Measurements from ENCODE around the gene COCH.

Gene COCH

DNA sequence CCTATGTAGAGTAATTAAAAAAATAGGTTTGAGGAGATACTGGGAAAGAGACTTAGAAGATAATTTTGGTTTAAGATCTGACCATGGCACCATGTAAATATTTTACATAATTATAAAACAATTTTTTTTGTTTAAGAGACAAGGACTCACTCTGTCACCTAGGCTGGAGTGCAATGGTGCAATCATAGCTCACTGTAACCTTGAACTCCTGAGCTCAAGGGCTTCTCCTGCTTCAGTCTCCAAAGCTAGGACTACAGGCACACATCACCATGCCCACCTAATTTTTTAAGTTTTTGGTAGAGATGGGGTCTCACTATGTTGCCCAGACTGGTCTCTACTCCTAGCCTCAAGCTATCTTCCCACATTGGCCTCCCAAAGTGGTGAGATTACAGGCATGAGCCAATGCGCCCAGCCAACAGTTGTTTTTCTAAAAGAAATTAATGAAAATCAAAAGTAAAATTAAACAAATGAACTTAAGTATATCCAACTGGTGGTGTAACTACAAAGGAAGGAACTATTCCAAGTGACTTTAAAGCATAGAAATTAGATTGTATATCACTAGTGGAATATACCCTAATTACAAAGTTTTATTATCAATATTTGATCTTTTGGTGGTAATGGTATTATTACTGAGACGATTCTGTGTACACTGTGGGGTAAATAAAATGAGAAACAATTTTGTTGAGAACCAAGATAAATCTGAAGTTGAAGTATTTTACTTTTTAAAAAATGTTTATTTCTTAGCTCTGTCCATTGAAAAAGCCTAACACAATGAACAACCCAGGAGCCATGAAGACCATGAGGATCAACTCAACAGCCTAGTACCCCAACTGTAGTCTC, 29.1 kb downstream of the COCH start:
- Histone ChIP-seq H3K4me2 (ENCODE audit: low read depth, low read length, poor library complexity, severe bottlenecking) (no peak overlapping the region), H3K9ac (ENCODE audit: low read depth, low read length, poor library complexity, severe bottlenecking) (no peak overlapping the region), H3F3A (ENCODE audit: low read depth) (no peaks in the 10 kb centered on the region), H3K4me3 (ENCODE audit: low read length, poor library complexity, severe bottlenecking) (no peak overlapping the region), H3K36me3 (ENCODE audit: insufficient read depth, low read length) (peaks cover 50% of the 10 kb centered on the region), H3K79me2 (ENCODE audit: insufficient read depth, low read length) (no peaks in the 10 kb centered on the region), H3K27me3 (ENCODE audit: insufficient read depth, low read length, poor library complexity, severe bottlenecking) (no peaks in the 10 kb centered on the region), H3K4me1 (ENCODE audit: insufficient read depth, low read length, poor library complexity, severe bottlenecking) (no peaks in the 10 kb centered on the region), H2AFZ (ENCODE audit: low read length) (no peak overlapping the region), H3K9me2 (replicated peaks; ENCODE audit: low read depth, low read length) (no peaks in the 10 kb centered on the region), H3K9me3 (ENCODE audit: insufficient read depth, low read depth, low read length) (no peaks in the 10 kb centered on the region), H4K20me1 (ENCODE audit: insufficient read depth, low read length, poor library complexity, severe bottlenecking) (peaks cover 3% of the 10 kb centered on the region)
- TF ChIP-seq, protein P1, sequence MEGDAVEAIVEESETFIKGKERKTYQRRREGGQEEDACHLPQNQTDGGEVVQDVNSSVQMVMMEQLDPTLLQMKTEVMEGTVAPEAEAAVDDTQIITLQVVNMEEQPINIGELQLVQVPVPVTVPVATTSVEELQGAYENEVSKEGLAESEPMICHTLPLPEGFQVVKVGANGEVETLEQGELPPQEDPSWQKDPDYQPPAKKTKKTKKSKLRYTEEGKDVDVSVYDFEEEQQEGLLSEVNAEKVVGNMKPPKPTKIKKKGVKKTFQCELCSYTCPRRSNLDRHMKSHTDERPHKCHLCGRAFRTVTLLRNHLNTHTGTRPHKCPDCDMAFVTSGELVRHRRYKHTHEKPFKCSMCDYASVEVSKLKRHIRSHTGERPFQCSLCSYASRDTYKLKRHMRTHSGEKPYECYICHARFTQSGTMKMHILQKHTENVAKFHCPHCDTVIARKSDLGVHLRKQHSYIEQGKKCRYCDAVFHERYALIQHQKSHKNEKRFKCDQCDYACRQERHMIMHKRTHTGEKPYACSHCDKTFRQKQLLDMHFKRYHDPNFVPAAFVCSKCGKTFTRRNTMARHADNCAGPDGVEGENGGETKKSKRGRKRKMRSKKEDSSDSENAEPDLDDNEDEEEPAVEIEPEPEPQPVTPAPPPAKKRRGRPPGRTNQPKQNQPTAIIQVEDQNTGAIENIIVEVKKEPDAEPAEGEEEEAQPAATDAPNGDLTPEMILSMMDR (conservative IDR thresholded peaks at IDR 0.05; ENCODE audit: low read length), result no peak
- no peak for TF ChIP-seq EZH2phosphoT487 (IDR thresholded peaks at IDR 0.05; ENCODE audit: borderline replicate concordance)

DNA sequence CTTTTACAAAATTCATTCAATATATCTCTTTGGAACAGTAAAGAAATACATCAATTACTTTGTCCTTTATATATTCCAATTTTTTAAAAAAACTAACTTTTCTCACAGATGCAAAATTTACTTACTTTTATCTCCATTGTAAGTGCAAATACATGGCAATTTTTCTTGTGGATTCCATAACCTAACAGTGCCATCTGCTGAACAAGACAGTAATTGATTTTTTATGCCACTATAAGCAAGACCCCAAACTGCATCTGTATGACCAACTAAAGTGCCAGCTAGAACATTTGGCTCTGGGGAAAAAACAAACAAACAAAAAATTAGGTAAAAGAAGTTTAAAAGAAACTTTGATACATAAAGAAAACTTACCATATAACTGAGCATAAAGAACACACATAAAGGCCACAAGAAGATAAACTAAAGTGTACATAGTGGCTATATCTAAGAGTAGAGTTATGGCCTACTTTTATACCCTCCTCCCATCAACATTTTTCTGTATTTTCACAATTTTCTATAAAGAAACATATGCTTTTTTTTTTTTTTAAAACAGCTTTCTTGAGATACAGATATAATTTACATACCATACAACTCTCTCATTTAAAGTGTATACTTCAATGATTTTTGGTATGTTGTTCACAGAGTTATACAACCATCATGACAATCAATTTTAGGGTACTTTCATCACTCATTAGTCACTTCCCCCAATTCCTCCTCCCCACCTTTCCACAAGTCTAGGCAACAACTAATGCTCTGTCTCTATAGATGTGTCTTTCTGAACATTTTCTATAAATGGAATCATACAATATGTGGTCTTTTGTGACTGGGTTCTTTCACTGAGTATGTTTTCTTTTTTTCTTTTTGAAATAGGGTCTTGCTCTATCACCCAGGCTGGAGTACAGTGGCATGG, 32.6 kb downstream of the COCH start:
- no peaks in the 10 kb centered on the region for H3K9me2 ChIP-seq (replicated peaks; ENCODE audit: low read depth, low read length)
- H3K36me3 ChIP-seq (ENCODE audit: insufficient read depth, low read length), result peaks cover 77% of the 10 kb centered on the region
- no peaks in the 10 kb centered on the region for H3K4me1 ChIP-seq (ENCODE audit: insufficient read depth, low read length, poor library complexity, severe bottlenecking)
- no peak overlapping the region for H3K4me2 ChIP-seq (ENCODE audit: low read depth, low read length, poor library complexity, severe bottlenecking)
- H3K79me2 ChIP-seq (ENCODE audit: insufficient read depth, low read length), result no peaks in the 10 kb centered on the region
- no peak overlapping the region for H2AFZ ChIP-seq (ENCODE audit: low read length)
- H3K4me3 ChIP-seq (ENCODE audit: low read length, poor library complexity, severe bottlenecking), result no peak overlapping the region
- H3K9ac ChIP-seq (ENCODE audit: low read depth, low read length, poor library complexity, severe bottlenecking), result no peak overlapping the region
- H4K20me1 ChIP-seq (ENCODE audit: insufficient read depth, low read length, poor library complexity, severe bottlenecking), result peaks cover 3% of the 10 kb centered on the region
- TF ChIP-seq, protein P1 (conservative IDR thresholded peaks at IDR 0.05; ENCODE audit: low read length), result peak; percentile 69
- no peak for TF ChIP-seq EZH2phosphoT487 (IDR thresholded peaks at IDR 0.05; ENCODE audit: borderline replicate concordance)
- H3K9me3 ChIP-seq (ENCODE audit: insufficient read depth, low read depth, low read length), result no peaks in the 10 kb centered on the region
- H3K27me3 ChIP-seq (ENCODE audit: insufficient read depth, low read length, poor library complexity, severe bottlenecking), result no peaks in the 10 kb centered on the region
- H3F3A ChIP-seq (ENCODE audit: low read depth), result no peaks in the 10 kb centered on the region

DNA sequence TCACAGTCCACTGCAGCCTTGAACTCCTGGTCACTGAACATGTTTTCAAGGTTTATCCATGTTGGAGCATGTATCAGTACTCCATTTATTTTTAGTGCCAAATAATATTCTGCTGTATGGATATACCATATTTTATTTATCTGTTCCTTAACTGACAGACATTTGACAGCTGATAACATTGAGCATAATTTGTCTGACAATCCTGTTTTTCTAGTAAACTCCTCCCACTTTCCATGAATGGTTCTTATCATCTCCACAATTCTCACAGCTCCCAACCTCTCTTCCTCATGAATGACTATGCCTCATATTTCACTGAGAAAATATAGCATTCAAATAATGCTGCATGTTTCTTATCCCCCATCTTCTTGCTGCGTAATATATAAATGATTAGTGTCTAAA, 33.3 kb downstream of the COCH start:
- no peak for TF ChIP-seq EZH2phosphoT487 (IDR thresholded peaks at IDR 0.05; ENCODE audit: borderline replicate concordance)
- TF ChIP-seq, protein P1 (conservative IDR thresholded peaks at IDR 0.05; ENCODE audit: low read length), result no peak
- no peaks in the 10 kb centered on the region for H3K27me3 ChIP-seq (ENCODE audit: insufficient read depth, low read length, poor library complexity, severe bottlenecking)
- peaks cover 77% of the 10 kb centered on the region for H3K36me3 ChIP-seq (ENCODE audit: insufficient read depth, low read length)
- H3K9ac ChIP-seq (ENCODE audit: low read depth, low read length, poor library complexity, severe bottlenecking), result no peak overlapping the region
- no peaks in the 10 kb centered on the region for H3K9me3 ChIP-seq (ENCODE audit: insufficient read depth, low read depth, low read length)
- peaks cover 3% of the 10 kb centered on the region for H4K20me1 ChIP-seq (ENCODE audit: insufficient read depth, low read length, poor library complexity, severe bottlenecking)
- H2AFZ ChIP-seq (ENCODE audit: low read length), result no peak overlapping the region
- no peak overlapping the region for H3K4me3 ChIP-seq (ENCODE audit: low read length, poor library complexity, severe bottlenecking)
- H3K4me2 ChIP-seq (ENCODE audit: low read depth, low read length, poor library complexity, severe bottlenecking), result no peak overlapping the region
- H3K4me1 ChIP-seq (ENCODE audit: insufficient read depth, low read length, poor library complexity, severe bottlenecking), result no peaks in the 10 kb centered on the region
- no peaks in the 10 kb centered on the region for H3F3A ChIP-seq (ENCODE audit: low read depth)
- no peaks in the 10 kb centered on the region for H3K79me2 ChIP-seq (ENCODE audit: insufficient read depth, low read length)
- no peaks in the 10 kb centered on the region for H3K9me2 ChIP-seq (replicated peaks; ENCODE audit: low read depth, low read length)
